A673 (cell line): ENCODE measurements around the gene GRAP2. TPM values are rescaled to one million over a fixed set of nuclear protein-coding genes. Genes with fewer than 3 reads are reported as not detected.

Experiments used
- BruUV-seq: library from RNA; stranded (reverse); fragments of 400-500 nt; replicated peaks from 2 replicates; lab custom pipeline; 2021; lab: Mats Ljungman, UMichigan
- CTCF ChIA-PET: fragments of 300-600 bp; sonication (Branson Sonifier 250); formaldehyde crosslinking; loops from one replicate; lab custom pipeline; 2022; ENCODE audit warnings: antibody characterized with exemption; lab: Charles Lee
- POLR2A ChIA-PET: fragments of 300-600 bp; sonication (Branson Sonifier 250); formaldehyde crosslinking; loops from one replicate; lab custom pipeline; 2022; ENCODE audit warnings: antibody characterized with exemption; ENCODE audit not compliant: low non-redundant PET; lab: Charles Lee
- DNase-seq: peaks from one replicate; pipeline ENCODE4 v3.0.0-alpha.2; 2015; ENCODE audit warnings: low spot score
- H3K27ac ChIP-seq: fragments of 200-600 bp; sonication (generic); 2 replicates; pipeline ENCODE4 v1.5.1; 2016; ENCODE audit warnings: mixed run types, low read depth, mild to moderate bottlenecking, mixed read lengths, antibody characterized with exemption, low read length; ENCODE audit not compliant: poor library complexity, severe bottlenecking
- H3K27me3 ChIP-seq: fragments of 200-600 bp; sonication (generic); replicated peaks from 2 replicates; pipeline ENCODE4 v1.6.1; 2017; ENCODE audit warnings: mixed run types, low read depth, mild to moderate bottlenecking, mixed read lengths, antibody characterized with exemption, low read length; ENCODE audit not compliant: insufficient read depth, poor library complexity
- H3K36me3 ChIP-seq: fragments of 200-600 bp; sonication (generic); 2 replicates; pipeline ENCODE4 v1.6.1; 2016; ENCODE audit warnings: mixed run types, mild to moderate bottlenecking, mixed read lengths, antibody characterized with exemption, low read length; ENCODE audit not compliant: insufficient read depth, poor library complexity, severe bottlenecking
- H3K4me1 ChIP-seq: fragments of 200-600 bp; sonication (generic); 2 replicates; pipeline ENCODE4 v1.6.1; 2017; ENCODE audit warnings: mixed run types, mild to moderate bottlenecking, mixed read lengths, antibody characterized with exemption, low read length; ENCODE audit not compliant: insufficient read depth, poor library complexity, severe bottlenecking
- H3K4me3 ChIP-seq: fragments of 200-600 bp; sonication (generic); 2 replicates; pipeline ENCODE4 v1.5.1; 2016; ENCODE audit warnings: low read depth, mixed run types, mild to moderate bottlenecking, mixed read lengths, low read length; ENCODE audit not compliant: poor library complexity, severe bottlenecking
- H3K9me3 ChIP-seq: fragments of 200-600 bp; sonication (generic); 2 replicates; pipeline ENCODE4 v1.6.1; 2016; ENCODE audit warnings: mixed run types, low read depth, mild to moderate bottlenecking, mixed read lengths, antibody characterized with exemption, low read length; ENCODE audit not compliant: poor library complexity, severe bottlenecking
- EZH2 ChIP-seq: fragments of 200-600 bp; sonication (generic); IDR thresholded peaks from 2 replicates; pipeline ENCODE4 v1.6.1; 2017; ENCODE audit warnings: borderline replicate concordance, low read depth, mild to moderate bottlenecking, mixed read lengths, antibody characterized with exemption, low read length; ENCODE audit not compliant: poor library complexity, severe bottlenecking
- intact Hi-C: fragments of 100-400 bp; cut with micrococcal nuclease; formaldehyde crosslinking; loops from one replicate; pipeline ENCODE4 v1.10.0; 2022; ENCODE audit not compliant: unreplicated experiment
- total RNA-seq: library from RNA; stranded (reverse); gene quantifications from 2 replicates; pipeline ENCODE4 v1.2.3, GENCODE V29; 2021
- TF ChIP-seq, protein P1 (sequence below): fragments of 300-800, 200-600 bp; sonication (generic); conservative IDR thresholded peaks from 2 replicates; pipeline ENCODE4 v1.5.1; 2017; ENCODE audit warnings: low read depth, mild to moderate bottlenecking, antibody characterized with exemption, low read length, moderate library complexity, mixed read lengths

The GRAP2 gene
- total RNA-seq, 1 experiment from 2014 or later: not detected

DNA sequence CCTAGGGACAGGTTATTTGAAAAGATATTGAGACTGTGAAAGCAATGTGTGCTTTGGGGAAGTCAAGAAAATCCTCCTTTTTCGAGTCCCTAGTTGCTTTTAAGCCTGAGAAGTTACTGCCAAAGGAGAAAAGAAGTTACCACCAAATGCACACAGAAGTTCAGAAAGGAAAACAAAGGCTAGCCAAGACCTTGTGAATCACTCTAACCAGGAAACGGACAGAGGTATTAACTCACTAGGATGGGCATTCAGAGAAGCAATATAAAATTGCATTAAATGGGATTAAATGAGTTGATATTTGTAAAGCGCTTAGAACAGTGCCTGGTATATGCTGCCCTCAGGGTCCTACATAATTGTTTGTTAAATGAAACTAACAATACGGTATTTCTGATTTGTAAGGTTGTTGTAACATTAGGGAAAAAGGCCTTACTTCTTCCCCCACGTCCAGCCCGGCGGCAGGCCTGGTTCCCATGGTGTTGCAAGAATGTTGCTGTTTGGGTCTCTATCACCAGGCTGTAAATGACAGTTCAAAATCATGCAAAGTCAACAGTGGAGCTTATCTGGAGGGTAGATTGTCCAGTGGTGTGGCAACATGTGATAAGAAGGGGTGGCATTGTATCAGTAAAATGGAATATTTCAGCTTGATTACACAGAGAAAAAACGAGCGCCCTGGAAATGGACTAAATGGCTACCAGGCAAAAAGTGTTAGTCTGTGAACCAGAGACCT is 66.4 kb downstream of the GRAP2 start:
- BruUV-seq: no TSS peak
- H3K27ac ChIP-seq: no peak overlapping the region
- TF ChIP-seq, protein P1, sequence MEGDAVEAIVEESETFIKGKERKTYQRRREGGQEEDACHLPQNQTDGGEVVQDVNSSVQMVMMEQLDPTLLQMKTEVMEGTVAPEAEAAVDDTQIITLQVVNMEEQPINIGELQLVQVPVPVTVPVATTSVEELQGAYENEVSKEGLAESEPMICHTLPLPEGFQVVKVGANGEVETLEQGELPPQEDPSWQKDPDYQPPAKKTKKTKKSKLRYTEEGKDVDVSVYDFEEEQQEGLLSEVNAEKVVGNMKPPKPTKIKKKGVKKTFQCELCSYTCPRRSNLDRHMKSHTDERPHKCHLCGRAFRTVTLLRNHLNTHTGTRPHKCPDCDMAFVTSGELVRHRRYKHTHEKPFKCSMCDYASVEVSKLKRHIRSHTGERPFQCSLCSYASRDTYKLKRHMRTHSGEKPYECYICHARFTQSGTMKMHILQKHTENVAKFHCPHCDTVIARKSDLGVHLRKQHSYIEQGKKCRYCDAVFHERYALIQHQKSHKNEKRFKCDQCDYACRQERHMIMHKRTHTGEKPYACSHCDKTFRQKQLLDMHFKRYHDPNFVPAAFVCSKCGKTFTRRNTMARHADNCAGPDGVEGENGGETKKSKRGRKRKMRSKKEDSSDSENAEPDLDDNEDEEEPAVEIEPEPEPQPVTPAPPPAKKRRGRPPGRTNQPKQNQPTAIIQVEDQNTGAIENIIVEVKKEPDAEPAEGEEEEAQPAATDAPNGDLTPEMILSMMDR: no peak
- no peak for TF ChIP-seq EZH2
- H3K4me1 ChIP-seq: no peaks in the 10 kb centered on the region
- DNase-seq: no peak
- H3K27me3 ChIP-seq: peaks cover 24% of the 10 kb centered on the region
- no peaks in the 10 kb centered on the region for H3K9me3 ChIP-seq
- intact Hi-C loops: no loop called here
- POLR2A ChIA-PET: no interaction called here
- H3K36me3 ChIP-seq: no peaks in the 10 kb centered on the region
- H3K4me3 ChIP-seq: no peak overlapping the region
- CTCF ChIA-PET: no interaction called here

DNA sequence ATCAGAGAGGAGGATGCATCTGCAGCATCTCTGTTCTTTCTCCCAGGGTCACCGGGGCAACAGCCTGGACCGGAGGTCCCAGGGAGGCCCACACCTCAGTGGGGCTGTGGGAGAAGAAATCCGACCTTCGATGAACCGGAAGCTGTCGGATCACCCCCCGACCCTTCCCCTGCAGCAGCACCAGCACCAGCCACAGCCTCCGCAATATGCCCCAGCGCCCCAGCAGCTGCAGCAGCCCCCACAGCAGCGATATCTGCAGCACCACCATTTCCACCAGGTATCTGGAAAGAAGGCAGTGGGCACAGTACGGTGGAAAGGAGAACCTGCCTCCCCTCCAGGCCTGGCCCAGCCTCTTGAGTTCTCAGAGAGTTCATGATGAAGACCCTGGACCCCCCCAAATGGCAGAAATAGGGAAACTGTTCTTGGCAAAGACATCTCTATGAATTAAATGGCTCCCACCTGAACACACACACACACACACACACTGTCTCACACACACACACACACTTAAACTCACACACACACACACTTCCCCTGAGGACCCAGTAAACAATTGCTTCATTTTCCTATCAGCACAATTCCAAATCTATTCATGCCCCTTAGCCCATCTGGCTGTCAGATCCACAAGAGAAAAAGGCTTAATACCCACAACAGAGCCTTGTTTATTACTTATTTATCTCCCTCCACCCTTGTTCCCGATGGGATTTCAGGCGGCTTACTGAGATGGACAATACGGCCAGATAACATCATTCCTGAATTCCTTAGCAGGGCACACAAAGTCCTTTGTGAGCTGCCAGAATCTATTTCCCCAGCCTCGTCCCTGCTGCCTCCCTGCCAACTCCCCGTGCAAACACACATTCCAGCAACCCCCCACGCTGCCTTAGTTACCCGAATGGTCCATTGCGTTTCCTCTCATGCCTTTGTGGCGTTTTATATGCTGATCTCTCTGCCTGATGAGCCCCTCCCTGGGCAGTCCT is 67.4 kb downstream of the GRAP2 start:
- no peak for DNase-seq
- CTCF ChIA-PET: no interaction called here

DNA sequence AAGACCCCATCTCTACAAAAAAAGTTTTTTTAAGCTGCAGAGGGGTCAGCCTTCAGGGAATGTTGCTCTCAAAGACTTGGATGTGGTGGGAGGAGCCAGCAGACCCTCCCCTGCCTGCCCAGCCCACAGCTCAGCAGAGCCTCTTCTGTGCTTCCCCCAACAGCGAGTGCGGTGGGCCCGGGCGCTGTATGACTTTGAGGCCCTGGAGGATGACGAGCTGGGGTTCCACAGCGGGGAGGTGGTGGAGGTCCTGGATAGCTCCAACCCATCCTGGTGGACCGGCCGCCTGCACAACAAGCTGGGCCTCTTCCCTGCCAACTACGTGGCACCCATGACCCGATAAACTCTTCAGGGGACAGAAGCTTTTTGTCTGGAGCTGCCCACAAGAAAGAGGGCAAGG is 69.9 kb downstream of the GRAP2 start:
- Histone ChIP-seq H3K4me3 (no peak overlapping the region), H3K9me3 (no peaks in the 10 kb centered on the region), H3K4me1 (no peaks in the 10 kb centered on the region), H3K27ac (no peak overlapping the region), H3K27me3 (peaks cover 55% of the 10 kb centered on the region), H3K36me3 (no peaks in the 10 kb centered on the region)
- no peak for DNase-seq
- ChIA-PET POLR2A (no interaction called here), CTCF (no interaction called here)
- BruUV-seq: no TSS peak
- intact Hi-C loops: no loop called here
- TF ChIP-seq EZH2: no peak
- TF ChIP-seq, protein P1: no peak

More for the DNA sequence above, 67.4 kb downstream of the GRAP2 start:
- Histone ChIP-seq H3K9me3 (no peaks in the 10 kb centered on the region), H3K4me3 (no peak overlapping the region), H3K4me1 (no peaks in the 10 kb centered on the region), H3K36me3 (no peaks in the 10 kb centered on the region), H3K27ac (no peak overlapping the region), H3K27me3 (peaks cover 34% of the 10 kb centered on the region)
- TF ChIP-seq EZH2: no peak
- TF ChIP-seq, protein P1: no peak
- POLR2A ChIA-PET: no interaction called here
- intact Hi-C loops: no loop called here
- no TSS peak for BruUV-seq
